GM08714 (cell line): ENCODE measurements around the gene TCP11L1.
"Not testable (repeated sequence)": the region's sequence is repeated elsewhere in the genome, so short reads cannot be mapped to it uniquely, and the experiment has no call there.

Experiments used
- H3K4me3 ChIP-seq: fragments of 200-500 bp; sonication (Bioruptor generic); 2 replicates; pipeline ENCODE4 v1.5.1; 2014; ENCODE audit warnings: mild to moderate bottlenecking, low read length, inconsistent platforms
- ZNF274 ChIP-seq: IDR thresholded peaks from 2 replicates; pipeline ENCODE4 v1.6.1; 2012; ENCODE audit warnings: mild to moderate bottlenecking, low read depth, low read length

Gene TCP11L1

DNA sequence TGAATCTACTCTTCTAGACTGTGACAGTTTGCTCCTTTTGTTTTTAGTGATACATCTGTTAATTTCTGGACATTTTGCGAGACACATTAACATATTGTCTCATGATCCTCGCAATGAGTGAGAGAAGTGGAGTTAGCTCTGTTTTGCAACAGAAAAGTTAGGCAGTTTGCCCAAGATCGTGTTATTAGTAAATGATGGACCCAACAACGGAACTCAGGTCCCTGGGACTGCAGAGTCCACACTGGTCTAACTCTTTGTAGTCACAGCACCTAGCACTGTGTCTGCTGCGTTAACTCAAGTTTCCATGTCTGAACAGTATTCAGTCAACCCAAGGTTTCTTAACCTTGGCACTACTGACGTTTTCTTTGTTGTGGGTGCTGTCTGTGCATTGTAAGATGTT lies 20.5 kb upstream of the TCP11L1 start:
- no peak overlapping the region for H3K4me3 ChIP-seq
- TF ChIP-seq ZNF274, result no peak

- no peak overlapping the region for H3K4me3 ChIP-seq
- TF ChIP-seq ZNF274, result no peak
Observed at GRCh38 chr11:33021501-33021900, 17.9 kb upstream of the TCP11L1 start.

DNA sequence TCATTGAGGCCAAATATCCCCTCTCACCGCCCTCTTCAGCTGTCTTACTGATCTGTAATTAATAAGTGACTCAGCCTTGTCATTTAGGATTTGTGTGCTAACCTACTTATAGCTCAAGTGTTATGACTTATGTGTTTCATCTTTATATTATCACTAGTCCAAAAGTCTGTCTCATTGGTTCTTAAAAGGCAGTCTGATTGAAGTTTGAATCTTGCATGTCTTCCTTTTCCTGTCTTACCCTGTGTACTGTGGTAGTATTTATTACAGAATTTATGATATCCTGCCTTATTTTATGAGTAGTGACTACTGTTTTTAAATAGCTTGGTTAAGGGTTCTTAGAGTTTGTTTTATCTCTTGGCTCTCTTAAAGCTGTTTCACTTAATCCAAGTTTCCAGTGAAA lies 17.4 kb upstream of the TCP11L1 start:
- no peak for TF ChIP-seq ZNF274
- no peak overlapping the region for H3K4me3 ChIP-seq

- TF ChIP-seq ZNF274, result no peak
- no peak overlapping the region for H3K4me3 ChIP-seq
Observed at GRCh38 chr11:33025339-33025722, 14.0 kb upstream of the TCP11L1 start.

- no peak for TF ChIP-seq ZNF274
- H3K4me3 ChIP-seq, result no peak overlapping the region
Observed at GRCh38 chr11:33027233-33027632, 12.1 kb upstream of the TCP11L1 start.

DNA sequence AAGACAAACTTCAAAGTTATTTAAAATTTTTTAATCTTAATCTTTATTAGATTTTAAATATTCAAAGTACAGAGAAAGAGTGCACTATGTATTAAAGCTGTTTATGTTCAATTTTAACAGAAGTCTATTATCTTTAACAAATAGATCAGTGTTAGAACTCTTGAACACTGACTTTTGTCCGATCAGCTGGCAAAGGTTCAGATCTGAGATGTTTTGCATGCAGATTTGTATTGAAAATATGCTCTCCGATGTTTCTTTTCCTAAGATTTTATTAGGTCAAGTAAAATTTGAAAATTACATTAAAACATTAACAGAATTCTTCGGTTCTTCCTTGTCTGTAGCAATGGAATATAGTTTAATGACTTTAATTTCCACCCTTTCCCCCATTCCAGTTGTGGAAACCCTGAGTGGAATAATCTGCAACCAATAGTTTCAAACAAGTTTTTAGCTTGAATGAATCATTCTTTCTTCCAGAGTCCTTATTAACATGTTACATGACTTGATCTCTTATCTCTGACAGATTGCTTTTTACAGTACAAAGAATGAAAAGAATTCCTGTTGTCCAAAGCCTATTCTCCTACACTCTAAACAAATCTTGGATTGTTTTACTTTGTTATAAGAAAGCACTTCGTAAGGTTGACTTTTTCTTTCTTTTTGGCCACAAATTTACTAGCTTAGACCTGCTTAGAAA lies 11.4 kb upstream of the TCP11L1 start:
- no peak overlapping the region for H3K4me3 ChIP-seq
- TF ChIP-seq ZNF274, result no peak

DNA sequence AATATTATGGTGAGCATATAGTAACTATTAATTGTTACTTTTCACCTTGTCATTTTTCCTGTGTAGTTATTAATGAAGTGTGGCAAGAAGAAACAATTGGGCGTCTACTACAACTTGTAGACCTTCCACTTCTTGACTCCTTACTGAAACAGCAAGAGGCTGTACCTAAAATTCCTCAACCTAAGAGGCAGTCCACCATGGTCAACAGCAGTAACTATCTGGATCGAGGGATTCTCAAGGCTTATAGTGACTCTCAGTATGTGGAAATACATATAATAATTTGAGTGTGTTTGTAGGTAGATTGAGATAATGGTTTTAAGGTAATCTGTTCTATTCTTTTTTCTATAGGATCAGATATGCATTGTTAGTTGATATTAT lies 10.8 kb upstream of the TCP11L1 start:
- no peak for TF ChIP-seq ZNF274
- H3K4me3 ChIP-seq, result no peak overlapping the region

DNA sequence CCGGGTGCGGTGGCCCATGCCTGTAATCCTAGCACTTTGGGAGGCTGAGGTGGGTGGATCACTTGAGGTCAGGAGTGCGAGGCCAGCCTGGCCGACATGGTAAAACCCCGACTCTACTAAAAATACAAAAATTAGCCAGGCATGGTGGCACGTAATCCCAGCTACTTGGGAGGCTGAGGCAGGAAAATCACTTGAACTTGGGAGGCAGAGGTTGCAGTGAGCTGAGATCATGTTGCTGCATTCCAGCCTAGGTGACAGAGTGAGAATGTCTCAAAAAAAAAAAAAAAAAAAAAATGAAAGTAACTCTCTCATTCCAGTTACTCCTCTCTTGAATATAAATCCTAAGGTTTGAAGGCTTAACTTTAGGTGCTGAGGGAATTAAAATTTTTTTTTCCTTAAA lies 10.2 kb upstream of the TCP11L1 start:
- H3K4me3 ChIP-seq, result not testable (repeated sequence)

GRCh38 chr11:33033493-33033892 lies 5.9 kb upstream of the TCP11L1 start:
- no peak for TF ChIP-seq ZNF274
- no peak overlapping the region for H3K4me3 ChIP-seq

DNA sequence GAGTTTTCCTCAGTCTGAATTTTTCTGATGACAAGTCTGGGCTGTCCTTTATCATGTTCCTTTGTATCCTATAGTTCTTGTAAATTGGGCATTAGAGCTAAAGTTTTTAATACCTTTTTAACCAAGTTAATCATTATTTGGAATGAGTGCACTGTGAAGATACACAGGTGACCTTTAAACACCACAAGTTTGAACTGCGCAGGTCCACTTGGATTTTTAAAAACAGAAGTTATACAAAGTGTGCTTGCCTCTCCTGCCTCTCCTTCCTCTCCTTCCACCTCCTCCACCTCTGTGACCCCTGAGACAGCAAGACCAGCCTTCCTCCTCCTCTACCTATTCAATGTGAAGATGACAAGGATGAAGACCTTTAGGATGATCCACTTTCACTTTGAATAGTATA lies 4.4 kb upstream of the TCP11L1 start:
- no peak for TF ChIP-seq ZNF274
- no peak overlapping the region for H3K4me3 ChIP-seq

- no peak for TF ChIP-seq ZNF274
- peak overlapping the region; percentile 81 for H3K4me3 ChIP-seq
Observed at GRCh38 chr11:33040033-33040861, 875 bp downstream of the TCP11L1 start.

- no peak for TF ChIP-seq ZNF274
- H3K4me3 ChIP-seq, result peak overlapping the region; percentile 81
Observed at GRCh38 chr11:33040862-33041453, 1.6 kb downstream of the TCP11L1 start.

DNA sequence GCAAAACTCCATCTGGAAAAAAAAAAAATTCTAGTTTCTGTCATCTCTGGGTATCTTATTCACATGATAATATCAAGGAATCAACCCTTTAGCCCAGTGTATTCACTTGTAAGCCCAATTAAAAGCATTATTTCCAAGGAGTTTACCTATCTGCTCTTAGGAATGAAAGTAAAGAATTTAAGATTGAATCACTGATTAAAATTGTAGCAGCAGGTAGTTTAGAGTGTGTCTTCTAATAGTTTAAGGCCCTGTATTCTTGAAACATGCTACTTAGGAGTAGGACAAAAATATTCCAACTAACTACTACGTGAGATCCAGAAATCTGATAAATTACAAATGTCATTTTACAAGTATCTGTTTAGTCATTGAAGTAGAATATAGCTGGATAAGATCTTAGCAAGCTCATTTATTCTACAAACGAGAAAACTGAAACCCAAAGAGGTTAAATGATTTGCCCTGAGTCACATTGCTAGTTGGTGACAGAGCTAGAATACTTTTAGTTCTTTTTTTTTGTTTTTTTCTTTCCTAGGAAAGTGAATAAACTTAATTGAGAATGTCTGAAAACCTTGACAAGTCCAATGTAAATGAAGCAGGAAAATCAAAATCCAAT lies 4.0 kb downstream of the TCP11L1 start:
- no peak overlapping the region for H3K4me3 ChIP-seq
- no peak for TF ChIP-seq ZNF274

- H3K4me3 ChIP-seq, result no peak overlapping the region
- no peak for TF ChIP-seq ZNF274
Observed at GRCh38 chr11:33044285-33044756, 4.9 kb downstream of the TCP11L1 start.
